ENCODE measurements around the gene HSD17B3. TPM values are rescaled to one million over a fixed set of nuclear protein-coding genes. Genes with fewer than 3 reads are reported as not detected.

The HSD17B3 gene
- total and polyA plus RNA-seq, 7 donors = 0.66 to 1.4 (median 1.0) TPM; not detected in 4

DNA sequence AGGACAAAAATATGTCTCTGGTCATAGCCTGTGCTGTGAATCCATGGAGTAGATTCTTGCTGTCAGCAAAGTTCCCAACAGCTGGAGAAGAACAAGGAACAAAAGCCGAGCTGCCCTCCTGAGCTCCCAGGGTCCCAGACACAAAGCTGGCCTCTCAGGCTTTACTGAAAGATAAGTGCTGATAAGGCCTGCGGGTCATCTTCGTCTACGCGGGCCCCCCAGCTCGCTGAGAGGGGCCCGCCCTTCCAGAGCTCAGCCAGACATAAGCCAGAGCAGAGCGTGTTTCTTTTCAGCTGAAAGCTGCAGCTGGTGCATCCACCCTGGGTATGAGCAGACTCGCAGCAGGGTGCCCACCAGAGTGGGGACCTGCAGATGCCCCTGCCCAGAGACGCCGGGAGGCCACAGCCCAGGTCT lies 84.7 kb downstream of the HSD17B3 start:
- H3K4me3 ChIP-seq = peak overlapping the region in 1 of 4 donors; percentile 43
- WGBS, 2 donors = 14 to 49% methylated on average over 11 of the region's 11 CpGs
- TF ChIP-seq POLR2AphosphoS5 (IDR thresholded peaks at IDR 0.05) = peak in 3 of 4 donors; percentile 20 to 74 (median 73)
- TF ChIP-seq, protein P1, sequence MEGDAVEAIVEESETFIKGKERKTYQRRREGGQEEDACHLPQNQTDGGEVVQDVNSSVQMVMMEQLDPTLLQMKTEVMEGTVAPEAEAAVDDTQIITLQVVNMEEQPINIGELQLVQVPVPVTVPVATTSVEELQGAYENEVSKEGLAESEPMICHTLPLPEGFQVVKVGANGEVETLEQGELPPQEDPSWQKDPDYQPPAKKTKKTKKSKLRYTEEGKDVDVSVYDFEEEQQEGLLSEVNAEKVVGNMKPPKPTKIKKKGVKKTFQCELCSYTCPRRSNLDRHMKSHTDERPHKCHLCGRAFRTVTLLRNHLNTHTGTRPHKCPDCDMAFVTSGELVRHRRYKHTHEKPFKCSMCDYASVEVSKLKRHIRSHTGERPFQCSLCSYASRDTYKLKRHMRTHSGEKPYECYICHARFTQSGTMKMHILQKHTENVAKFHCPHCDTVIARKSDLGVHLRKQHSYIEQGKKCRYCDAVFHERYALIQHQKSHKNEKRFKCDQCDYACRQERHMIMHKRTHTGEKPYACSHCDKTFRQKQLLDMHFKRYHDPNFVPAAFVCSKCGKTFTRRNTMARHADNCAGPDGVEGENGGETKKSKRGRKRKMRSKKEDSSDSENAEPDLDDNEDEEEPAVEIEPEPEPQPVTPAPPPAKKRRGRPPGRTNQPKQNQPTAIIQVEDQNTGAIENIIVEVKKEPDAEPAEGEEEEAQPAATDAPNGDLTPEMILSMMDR (IDR thresholded peaks at IDR 0.05) = no peak
- intact Hi-C loops (cut with DNase I) = loop anchor here (5.0 kb wide), 3 partner anchors 445 to 900 kb away; partner anchors contain the start of gene FANCC
- DNase-seq = peak; percentile 64
- H3K27me3 ChIP-seq = peaks cover 0 to 6% (median 0%) of the 10 kb centered on the region in 3 donors
- H3K9me3 ChIP-seq = no peaks in the 10 kb centered on the region
- no peaks in the 10 kb centered on the region for H3K36me3 ChIP-seq
- peak overlapping the region in 3 of 4 donors; percentile 57 to 73 (median 72) for H3K27ac ChIP-seq
- H3K4me1 ChIP-seq = peaks cover 0 to 20% (median 17%) of the 10 kb centered on the region in 4 donors

DNA sequence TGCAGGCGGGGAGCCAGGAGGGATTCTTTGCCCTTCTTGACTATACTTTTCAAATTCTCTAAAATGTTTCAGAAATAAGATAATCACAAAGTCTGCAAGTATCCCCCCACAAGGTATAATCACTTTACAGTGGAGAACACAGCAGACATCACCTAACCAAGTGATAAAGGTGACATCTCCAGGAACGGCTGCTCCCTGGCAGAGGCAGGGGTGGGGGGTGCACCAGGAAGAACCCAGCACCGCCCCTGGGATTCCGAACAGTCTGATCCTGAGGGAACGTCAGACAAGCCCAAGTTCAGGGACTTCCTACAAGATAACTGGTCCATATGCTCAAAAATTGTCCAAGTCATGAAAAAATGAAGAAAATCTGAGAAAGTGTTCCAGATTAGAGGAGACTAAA lies 85.4 kb downstream of the HSD17B3 start:
- Histone ChIP-seq H3K27me3 (peaks cover 0 to 6% (median 0%) of the 10 kb centered on the region in 3 donors), H3K36me3 (no peaks in the 10 kb centered on the region), H3K4me1 (peaks cover 0 to 20% (median 17%) of the 10 kb centered on the region in 4 donors), H3K9me3 (no peaks in the 10 kb centered on the region), H3K27ac (peak overlapping the region in 1 of 4 donors; percentile 73), H3K4me3 (no peak overlapping the region)
- peak; percentile 14 for DNase-seq
- 81 to 87% methylated on average over 5 of the region's 5 CpGs for WGBS, 2 donors
- intact Hi-C loops (cut with DNase I) = loop anchor here (5.0 kb wide), 3 partner anchors 444 to 899 kb away; partner anchors contain the start of gene FANCC
- TF ChIP-seq, protein P1 (IDR thresholded peaks at IDR 0.05) = no peak
- TF ChIP-seq EP300 (IDR thresholded peaks at IDR 0.05) = no peak
- no peak for TF ChIP-seq POLR2A (IDR thresholded peaks at IDR 0.05)
- no peak for TF ChIP-seq POLR2AphosphoS5 (IDR thresholded peaks at IDR 0.05)

DNA sequence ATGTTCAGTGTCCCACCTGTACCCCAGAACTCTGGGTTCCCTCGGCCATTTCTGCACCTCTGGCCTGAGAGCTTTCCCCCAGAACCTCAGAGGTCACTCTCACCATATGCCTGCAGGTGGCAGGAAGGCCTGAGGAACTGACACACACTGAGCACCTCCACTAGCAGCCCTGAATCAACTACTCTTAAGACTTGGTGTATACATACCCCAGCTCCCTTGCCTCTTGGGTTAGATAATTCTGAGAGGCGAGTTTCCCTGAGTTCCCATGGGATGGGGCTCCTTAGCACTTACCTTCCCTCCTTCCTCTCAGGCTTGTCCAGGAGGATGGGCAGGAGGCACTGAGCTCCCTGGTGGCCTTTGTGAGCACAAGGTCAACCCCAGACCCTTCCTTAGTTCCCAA lies 86.1 kb downstream of the HSD17B3 start:
- H3K36me3 ChIP-seq = no peaks in the 10 kb centered on the region
- 86 to 91% methylated on average over 2 of the region's 2 CpGs for WGBS, 2 donors
- peaks cover 0 to 6% (median 0%) of the 10 kb centered on the region in 3 donors for H3K27me3 ChIP-seq
- TF ChIP-seq POLR2A (IDR thresholded peaks at IDR 0.05) = no peak
- no peak for TF ChIP-seq EP300 (IDR thresholded peaks at IDR 0.05)
- TF ChIP-seq POLR2AphosphoS5 (IDR thresholded peaks at IDR 0.05) = no peak
- TF ChIP-seq, protein P1 (IDR thresholded peaks at IDR 0.05) = no peak
- DNase-seq = peak; percentile 12
- H3K4me3 ChIP-seq = no peak overlapping the region
- no peaks in the 10 kb centered on the region for H3K9me3 ChIP-seq
- intact Hi-C loops (cut with DNase I) = loop anchor here (5.0 kb wide), 3 partner anchors 444 to 899 kb away; partner anchors contain the start of gene FANCC
- H3K4me1 ChIP-seq = peaks cover 0 to 20% (median 17%) of the 10 kb centered on the region in 4 donors
- no peak overlapping the region for H3K27ac ChIP-seq

DNA sequence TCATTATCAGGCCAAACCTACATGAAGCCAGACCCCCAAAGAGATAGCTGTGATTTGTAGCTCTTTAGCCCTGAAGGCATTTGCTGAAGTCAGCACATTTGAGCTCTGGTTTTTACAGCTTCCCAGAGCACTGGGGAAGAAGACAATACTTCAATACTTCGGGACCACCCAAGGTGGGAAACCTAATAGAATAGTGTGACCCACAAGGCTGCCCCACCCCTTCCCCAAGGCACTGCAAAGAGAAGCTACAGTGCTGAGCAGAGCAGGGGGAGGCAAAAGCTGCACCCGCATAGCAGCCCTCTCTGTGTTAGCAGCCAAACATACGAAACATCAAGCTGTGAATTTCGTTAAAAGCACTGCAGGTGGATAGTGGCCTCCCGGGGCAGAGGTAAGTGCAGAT lies 87.3 kb downstream of the HSD17B3 start:
- DNase-seq = no peak
- intact Hi-C loops (cut with DNase I) = loop anchor here (5.0 kb wide), 3 partner anchors 442 to 897 kb away; partner anchors contain the start of gene FANCC
- Histone ChIP-seq H3K4me3 (no peak overlapping the region), H3K27ac (no peak overlapping the region), H3K9me3 (no peaks in the 10 kb centered on the region), H3K4me1 (peaks cover 0 to 20% (median 17%) of the 10 kb centered on the region in 4 donors), H3K27me3 (peaks cover 0 to 6% (median 0%) of the 10 kb centered on the region in 3 donors), H3K36me3 (no peaks in the 10 kb centered on the region)
- TF ChIP-seq, protein P1 (IDR thresholded peaks at IDR 0.05) = no peak
- no peak for TF ChIP-seq POLR2AphosphoS5 (IDR thresholded peaks at IDR 0.05)
- TF ChIP-seq EP300 (IDR thresholded peaks at IDR 0.05) = no peak
- TF ChIP-seq POLR2A (IDR thresholded peaks at IDR 0.05) = no peak
- 60 to 83% methylated on average over 5 of the region's 5 CpGs for WGBS, 2 donors

All from sigmoid colon (tissue), 7 donors.